K562 (cell line): ENCODE data around the gene BTBD2. TPM values are rescaled to one million over a fixed set of nuclear protein-coding genes. Genes with fewer than 3 reads are reported as not detected.

Source experiments
- ARNT ChIP-seq, 2 experiments: fragments of 450-650 bp; IDR thresholded peaks; 2 replicates each; pipeline ENCODE4 v1.6.1; 2016; ENCODE audit warnings: mild to moderate bottlenecking in 1 of 2
- BCOR ChIP-seq: fragments of 450-650 bp; IDR thresholded peaks from 2 replicates; pipeline ENCODE4 v1.6.1; 2016
- CREM ChIP-seq: IDR thresholded peaks from 2 replicates; pipeline ENCODE4 v1.6.1; 2014; ENCODE audit warnings: antibody characterized with exemption, low read depth
- EHMT2 ChIP-seq: fragments of 450-650 bp; IDR thresholded peaks from 2 replicates; pipeline ENCODE4 v1.6.1; 2018; ENCODE audit warnings: antibody characterized with exemption
- JUND ChIP-seq, 2 experiments: IDR thresholded peaks; 2 replicates in 1 of 2; 3 replicates in 1 of 2; pipeline ENCODE4 v1.6.1; 2011; ENCODE audit warnings: borderline replicate concordance in 2 of 2, low read depth in 2 of 2, low read length in 2 of 2, improper control_type of control experiment in 1 of 2, missing biosample characterization in 1 of 2, missing genetic modification characterization in 1 of 2, missing genetic modification reagents in 1 of 2
- KDM1A ChIP-seq, 2 experiments: fragments of 450-650 bp; IDR thresholded peaks; 2 replicates each; pipeline ENCODE4 v1.6.1; 2016; ENCODE audit warnings: mild to moderate bottlenecking in 2 of 2
- L3MBTL2 ChIP-seq: fragments of 450-650 bp; IDR thresholded peaks from 2 replicates; pipeline ENCODE4 v1.6.1; 2016; ENCODE audit warnings: mild to moderate bottlenecking, moderate library complexity
- MLLT1 ChIP-seq, 2 experiments: fragments of 450-650 bp; IDR thresholded peaks; 2 replicates each; pipeline ENCODE4 v1.6.1; 2016
- MNT ChIP-seq, 2 experiments: fragments of 450-650 bp; conservative IDR thresholded peaks; 2 replicates each; pipeline ENCODE4 v1.6.1; 2017; ENCODE audit warnings: mild to moderate bottlenecking in 2 of 2, moderate library complexity in 2 of 2
- MTA3 ChIP-seq: fragments of 450-650 bp; formaldehyde crosslinking; IDR thresholded peaks from 2 replicates; pipeline ENCODE4 v1.6.1; 2017; ENCODE audit warnings: mild to moderate bottlenecking, borderline replicate concordance
- PHB2 ChIP-seq: fragments of 450-650 bp; IDR thresholded peaks from 2 replicates; pipeline ENCODE4 v1.6.1; 2017; ENCODE audit warnings: low read depth
- RBM25 ChIP-seq: fragments of 200-400 bp; formaldehyde crosslinking; IDR thresholded peaks from 2 replicates; pipeline ENCODE4 v1.6.1; 2018; ENCODE audit warnings: low read length, low read depth, moderate library complexity; ENCODE audit not compliant: severe bottlenecking
- REST ChIP-seq, 2 experiments: fragments of 450-650 bp; formaldehyde crosslinking in 1 of 2; IDR thresholded peaks; 2 replicates each; pipeline versions ENCODE4 v1.4.0 to v1.6.1; 2014 to 2020; ENCODE audit warnings: mild to moderate bottlenecking in 2 of 2, borderline replicate concordance in 1 of 2, low read depth in 1 of 2
- RNF2 ChIP-seq: sonication (generic); IDR thresholded peaks from 2 replicates; pipeline ENCODE4 v1.6.1; 2016
- SMARCE1 ChIP-seq: fragments of 450-650 bp; IDR thresholded peaks from 2 replicates; pipeline ENCODE4 v1.7.1; 2016; ENCODE audit warnings: mild to moderate bottlenecking
- TRIM28 ChIP-seq: fragments of 450-650 bp; IDR thresholded peaks from 2 replicates; pipeline ENCODE4 v1.6.1; 2017
- ZBTB17 ChIP-seq: fragments of 450-650 bp; formaldehyde crosslinking; IDR thresholded peaks from 2 replicates; pipeline ENCODE4 v1.4.0; 2020; ENCODE audit warnings: mild to moderate bottlenecking
- ZNF57 ChIP-seq: fragments of 450-650 bp; formaldehyde crosslinking; IDR thresholded peaks from 2 replicates; pipeline ENCODE4 v1.4.0; 2020; ENCODE audit warnings: mild to moderate bottlenecking, moderate library complexity
- polyA plus RNA-seq, 8 experiments: library from polyadenylated mRNA; depleted of rRNA in 4 of 8; stranded (reverse) in 5 of 8; unstranded in 3 of 8; fragments of >200 nt; fragmentation: Nextera tagmentation in 2 of 8; fragmentation: Illumina TruSeq in 1 of 8; extraction: Ambion mirVana in 2 of 8; extraction: Trizol in 1 of 8; gene quantifications; 2 replicates each; pipeline versions ENCODE4 v1.2.1 to v1.2.3, GENCODE V29; 2011 to 2014; ENCODE audit warnings: inconsistent platforms in 1 of 8, missing spikeins in 1 of 8
- total RNA-seq, 7 experiments: library from RNA; depleted of rRNA in 6 of 7; stranded (reverse); fragments of >200 nt in 6 of 7; fragmentation: Illumina TruSeq in 2 of 7; extraction: Trizol in 2 of 7; gene quantifications; 2 replicates each; pipeline versions ENCODE4 v1.2.1 to v1.2.3, GENCODE V29; 2011 to 2021; ENCODE audit warnings: low replicate concordance in 1 of 7

BTBD2 gene
- total and polyA plus RNA-seq, 9 of the 15 experiments (the other 6 are each of a cell fraction or from before 2014, with no cell fraction given): 0.10 to 15.6 (median 6.9) TPM

DNA sequence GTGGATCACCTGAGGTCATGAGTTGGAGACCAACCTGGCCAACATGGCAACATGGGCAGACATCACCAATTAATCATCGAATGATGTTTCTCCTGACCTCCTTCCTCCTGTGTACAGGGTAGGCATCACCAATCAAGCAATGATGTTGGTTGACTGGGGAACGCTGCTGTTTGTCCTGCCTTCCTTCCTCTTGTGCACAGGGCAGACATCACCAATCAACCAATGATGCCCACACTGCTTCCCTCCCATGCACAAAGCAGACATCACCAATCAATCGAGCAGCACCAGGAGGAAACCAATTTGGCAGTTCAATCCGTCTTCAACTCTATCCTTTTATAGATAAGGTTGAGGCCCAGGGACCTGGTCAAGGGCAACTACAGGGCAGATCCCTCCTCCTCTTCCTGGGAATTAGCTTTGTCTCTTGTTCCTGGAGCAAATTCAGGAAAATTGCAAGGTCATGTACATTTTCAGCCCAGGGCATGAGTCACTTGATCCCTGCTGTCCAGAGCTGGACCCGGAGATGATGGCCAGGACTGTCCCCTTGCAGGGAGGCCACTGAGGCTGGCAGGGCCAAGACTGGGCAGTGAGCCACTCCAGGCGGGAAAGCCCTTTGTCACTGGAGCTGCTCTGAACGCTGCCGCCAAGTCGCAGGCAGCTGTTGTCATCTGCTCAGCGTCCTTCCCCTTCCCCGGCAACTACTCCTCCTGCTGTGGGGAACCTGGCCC is 79.9 kb downstream of the BTBD2 start (continued):
- TF ChIP-seq MNT (conservative IDR thresholded peaks at IDR 0.05) (peak in 1 of 2 experiments; percentile 40; a peak in 1 of 4 replicates), RBM25 (peak; percentile 66), RNF2 (no peak), TRIM28 (peak; percentile 95), EHMT2 (no peak; the same call in 1 of the 2 replicates), BCOR (peak; percentile 52; the same call in 1 of the 2 replicates), ARNT (IDR thresholded peaks at IDR 0.05) (peak; percentile 53 to 67; a peak in 1 of 4 replicates), REST (IDR thresholded peaks at IDR 0.05; ENCODE audit: borderline replicate concordance) (peak; percentile 93), REST (CRISPR knock-in tag; IDR thresholded peaks at IDR 0.05; ENCODE audit: low read depth) (no peak), PHB2 (no peak), SMARCE1 (no peak), MLLT1 (IDR thresholded peaks at IDR 0.05) (peak in 1 of 2 experiments; percentile 99; a peak in 2 of 4 replicates), ZNF57 (CRISPR knock-in tag) (no peak), KDM1A (IDR thresholded peaks at IDR 0.05) (peak in 1 of 2 experiments; percentile 42; a peak in 1 of 4 replicates), MTA3 (0 out of 2 replicates have a peak, but pooled peaks have one; percentile 55), JUND (IDR thresholded peaks at IDR 0.05; ENCODE audit: borderline replicate concordance, low read depth, low read length) (peak; percentile 6; the same call in 1 of the 2 replicates), JUND (tag; IDR thresholded peaks at IDR 0.05; ENCODE audit: borderline replicate concordance, low read depth, low read length) (no peak), ZBTB17 (peak; percentile 99), CREM (peak; percentile 55), L3MBTL2 (peak; percentile 66)
